Dermis blood vessel endothelial cell (primary cell): Measurements from ENCODE around the gene QRICH1. TPM values are rescaled to one million over a fixed set of nuclear protein-coding genes. Genes with fewer than 3 reads are reported as not detected.

Experiments used
- DNase-seq: peaks from one replicate; pipeline ENCODE4 v3.0.0; 2010
- total RNA-seq: library from RNA; depleted of rRNA; stranded (reverse); fragments of >200 nt; gene quantifications from 2 replicates; pipeline ENCODE4 v1.2.3, GENCODE V29; 2014

QRICH1 gene
- total RNA-seq, 1 donor from 2014 or later = 110 TPM

DNA sequence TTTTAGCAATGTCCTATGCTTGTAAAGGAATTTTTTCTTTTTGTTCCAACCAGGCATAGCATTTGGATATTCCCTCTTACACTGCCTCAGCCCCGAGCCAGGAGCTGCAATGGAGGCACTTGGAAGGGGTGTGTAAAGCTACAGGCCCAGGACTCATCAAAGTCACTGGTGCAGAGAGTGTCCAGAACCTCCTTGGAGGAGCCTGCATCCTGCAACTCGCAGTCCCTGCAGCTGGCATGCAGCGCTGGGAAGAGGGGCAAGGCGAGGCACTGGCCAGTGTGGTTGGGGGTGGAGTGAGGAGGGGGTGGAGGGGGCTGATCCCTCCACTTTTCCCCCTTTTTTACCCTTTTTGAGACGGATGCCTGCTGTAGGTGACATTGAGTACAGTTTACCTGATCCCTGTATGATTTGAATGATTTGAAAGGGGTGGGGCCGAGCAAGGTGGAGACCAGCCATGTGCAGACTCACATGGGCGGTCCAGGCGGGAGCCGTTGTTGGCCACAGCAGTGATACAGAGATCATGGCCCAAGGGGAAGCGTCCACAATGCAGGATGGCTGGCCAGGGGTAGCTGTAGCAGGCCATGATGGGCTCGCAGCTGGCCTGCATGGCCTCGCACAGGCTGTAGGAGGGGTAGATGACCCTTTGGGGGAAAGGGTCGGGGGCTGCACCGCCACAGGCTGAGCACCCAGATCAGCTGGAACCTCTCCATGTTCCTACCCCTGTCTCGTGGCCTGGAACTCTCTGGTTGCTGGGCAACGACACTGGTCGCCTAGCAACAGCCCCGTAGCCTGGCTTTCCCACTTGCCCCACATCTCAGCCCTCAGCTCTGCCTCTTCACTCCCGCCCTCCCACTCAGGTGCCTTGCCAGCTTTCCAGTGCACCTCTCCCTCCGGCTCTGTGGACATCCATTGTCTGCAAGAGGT lies 95.9 kb downstream of the QRICH1 start:
- DNase-seq = no peak

DNA sequence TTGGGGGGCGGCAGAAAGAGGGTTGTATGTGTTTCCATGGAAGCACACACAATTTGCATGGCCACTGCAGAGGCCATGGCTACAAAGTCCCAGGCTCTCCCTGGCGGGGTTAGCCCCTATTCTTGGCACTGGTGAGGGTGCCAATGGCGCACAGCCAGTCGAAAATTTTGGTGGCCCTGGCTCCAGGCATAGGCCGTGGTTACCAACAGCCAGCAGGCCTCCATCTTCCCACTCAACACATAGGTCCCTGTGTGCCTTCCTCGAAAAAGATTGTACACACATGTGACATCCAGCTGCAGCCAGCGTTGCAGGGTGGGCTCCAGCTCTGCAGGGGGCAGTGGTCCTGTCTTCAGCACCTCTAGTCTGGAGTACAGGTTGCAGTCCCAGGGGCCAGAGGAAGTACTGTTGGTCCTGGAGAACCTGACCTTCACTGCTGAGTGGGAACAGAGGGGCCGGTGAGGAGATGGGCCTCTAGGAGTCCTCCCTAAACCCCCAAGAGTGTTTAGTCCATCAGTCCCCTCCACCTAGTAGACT lies 96.7 kb downstream of the QRICH1 start:
- DNase-seq = no peak

DNA sequence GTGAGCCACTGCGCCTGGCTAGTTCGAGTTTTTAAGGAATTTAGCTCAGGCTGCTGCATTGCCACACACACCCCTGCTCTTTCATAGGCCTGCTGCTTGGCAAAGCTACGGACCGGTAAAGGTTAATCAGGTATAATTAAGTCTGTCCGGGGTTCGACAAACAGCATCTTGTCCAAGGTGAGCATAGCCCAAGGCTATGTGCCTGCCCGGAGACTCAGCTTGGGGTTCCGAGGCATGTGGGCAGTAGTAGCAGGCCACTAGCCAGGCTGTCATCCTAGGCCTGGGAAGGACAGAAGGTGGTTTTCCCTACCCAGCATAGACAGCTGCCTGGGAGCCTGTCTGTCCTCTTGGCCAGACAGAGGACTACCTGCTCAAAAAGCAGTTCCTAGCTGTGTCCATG lies 97.2 kb downstream of the QRICH1 start:
- no peak for DNase-seq

DNA sequence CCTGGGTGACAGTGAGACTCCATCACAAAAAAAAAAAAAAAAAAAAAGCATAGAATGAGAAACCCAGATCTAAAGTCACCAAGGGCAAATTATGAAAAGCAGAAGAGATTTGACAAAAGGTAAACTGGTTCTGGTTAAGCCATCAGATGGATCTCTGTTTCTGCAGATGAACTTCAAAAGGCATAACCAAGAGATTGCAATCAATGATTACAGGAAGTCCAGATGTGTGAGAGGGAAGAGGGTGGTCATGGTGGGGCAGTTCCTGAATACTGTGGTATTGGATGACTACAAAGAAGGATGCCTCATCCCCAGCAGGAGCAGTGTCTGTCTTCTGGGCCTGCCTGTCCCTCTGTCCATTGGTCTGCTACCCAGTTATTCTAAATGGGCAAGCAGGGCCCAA lies 100.0 kb downstream of the QRICH1 start:
- DNase-seq = no peak

DNA sequence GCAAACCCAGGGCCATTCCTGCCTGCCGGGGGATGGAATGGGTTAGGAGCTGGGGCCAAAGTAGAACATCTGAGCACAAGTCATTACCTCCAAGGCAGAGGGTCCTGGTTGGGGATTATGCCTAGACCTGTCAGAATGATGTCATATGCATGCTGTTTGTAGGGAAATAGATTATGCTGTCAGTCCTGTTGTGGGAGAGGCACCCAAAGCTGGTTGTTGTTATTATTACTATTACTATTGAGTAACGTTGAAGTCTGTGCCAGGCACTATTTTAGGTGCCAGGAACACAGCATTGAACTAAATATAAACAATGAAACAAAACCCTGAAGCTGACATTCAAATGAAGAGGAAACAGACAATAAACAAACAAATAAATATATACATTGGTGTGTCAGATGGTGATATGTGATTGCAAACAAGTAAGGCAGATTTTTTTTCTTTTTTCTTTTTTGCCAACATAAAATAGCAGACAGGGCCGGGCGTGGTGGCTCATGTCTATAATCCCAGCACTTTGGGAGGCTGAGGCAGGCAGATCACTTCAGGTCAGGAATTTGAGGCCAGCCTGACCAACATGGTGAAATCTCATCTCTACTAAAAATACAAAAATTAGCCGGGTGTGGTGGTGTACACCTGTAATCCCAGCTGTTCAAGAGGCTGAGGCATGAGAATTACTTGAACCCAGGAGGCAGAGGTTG lies 101.9 kb downstream of the QRICH1 start:
- DNase-seq = no peak

DNA sequence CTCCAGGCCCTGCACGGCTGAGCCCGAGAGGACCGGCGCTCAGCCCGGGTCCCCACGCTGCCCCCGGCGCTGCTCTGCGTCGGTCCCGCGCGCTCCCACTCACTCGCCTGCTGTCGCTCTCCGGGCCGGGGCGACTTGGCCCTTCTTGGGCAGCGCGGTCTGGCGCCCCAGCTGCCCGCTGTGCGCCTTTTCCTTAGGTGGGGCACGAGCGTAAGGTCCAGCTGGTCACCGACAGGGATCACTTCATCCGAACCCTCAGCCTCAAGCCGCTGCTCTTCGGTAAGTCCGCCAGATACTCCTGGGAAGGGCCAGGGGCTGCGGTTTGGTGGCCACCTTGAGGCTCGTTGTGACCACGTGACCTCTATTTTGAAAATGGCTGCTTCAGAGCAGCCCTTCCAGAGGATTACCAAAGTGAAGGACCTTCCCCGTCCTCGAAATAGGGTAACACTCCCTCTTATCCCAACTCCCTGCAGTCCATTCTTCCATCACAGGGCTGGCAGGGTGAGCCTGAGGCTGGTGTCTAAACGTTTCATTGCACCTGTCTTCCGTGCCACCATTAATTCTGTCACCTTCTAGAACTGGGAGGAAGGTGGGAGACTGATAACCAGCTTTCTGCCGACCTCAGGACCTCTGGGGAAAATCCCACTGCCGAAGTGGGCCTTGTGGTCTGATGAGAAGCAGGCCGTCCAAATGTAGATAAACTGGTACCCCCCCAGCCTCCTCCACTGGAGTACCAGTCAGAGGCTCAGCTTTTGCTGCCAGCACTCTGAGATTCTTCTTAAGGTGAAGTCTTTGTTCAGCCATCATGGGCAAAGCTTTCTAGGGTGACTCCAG lies 103.0 kb downstream of the QRICH1 start:
- peak; percentile 43 for DNase-seq

DNA sequence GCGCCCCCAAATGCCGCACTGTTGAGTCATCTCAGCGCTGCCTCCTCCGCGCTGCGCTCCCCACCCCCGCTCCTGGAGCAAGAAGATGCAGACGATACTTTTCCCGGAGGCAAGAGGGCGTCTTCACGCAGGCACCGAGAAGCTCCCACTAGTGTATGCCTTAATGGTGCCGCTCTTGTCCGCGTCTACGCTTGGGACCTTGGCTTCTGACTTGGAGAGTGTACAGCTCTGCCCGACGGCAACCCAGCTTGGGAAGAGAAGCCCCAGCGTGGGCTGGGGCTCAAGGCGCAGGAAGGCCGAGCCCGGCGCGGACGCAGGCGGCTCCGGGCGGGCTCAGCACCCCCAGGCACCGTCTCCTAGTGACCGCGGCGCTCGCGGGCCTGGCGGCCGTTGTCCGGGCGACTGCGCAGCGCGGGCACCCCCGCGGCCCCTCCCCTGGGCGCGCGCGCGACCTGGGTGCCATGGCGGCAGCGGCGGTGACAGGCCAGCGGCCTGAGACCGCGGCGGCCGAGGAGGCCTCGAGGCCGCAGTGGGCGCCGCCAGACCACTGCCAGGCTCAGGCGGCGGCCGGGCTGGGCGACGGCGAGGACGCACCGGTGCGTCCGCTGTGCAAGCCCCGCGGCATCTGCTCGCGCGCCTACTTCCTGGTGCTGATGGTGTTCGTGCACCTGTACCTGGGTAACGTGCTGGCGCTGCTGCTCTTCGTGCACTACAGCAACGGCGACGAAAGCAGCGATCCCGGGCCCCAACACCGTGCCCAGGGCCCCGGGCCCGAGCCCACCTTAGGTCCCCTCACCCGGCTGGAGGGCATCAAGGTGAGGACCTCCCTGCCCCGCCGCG lies 103.9 kb downstream of the QRICH1 start, which contains the start of gene P4HTM:
Gene P4HTM, plus strand, starts transcription at position 446 of the 840 bp plus-strand sequence. Its CDS starts 16 bp downstream, at position 462.
- peak; percentile 93 for DNase-seq

DNA sequence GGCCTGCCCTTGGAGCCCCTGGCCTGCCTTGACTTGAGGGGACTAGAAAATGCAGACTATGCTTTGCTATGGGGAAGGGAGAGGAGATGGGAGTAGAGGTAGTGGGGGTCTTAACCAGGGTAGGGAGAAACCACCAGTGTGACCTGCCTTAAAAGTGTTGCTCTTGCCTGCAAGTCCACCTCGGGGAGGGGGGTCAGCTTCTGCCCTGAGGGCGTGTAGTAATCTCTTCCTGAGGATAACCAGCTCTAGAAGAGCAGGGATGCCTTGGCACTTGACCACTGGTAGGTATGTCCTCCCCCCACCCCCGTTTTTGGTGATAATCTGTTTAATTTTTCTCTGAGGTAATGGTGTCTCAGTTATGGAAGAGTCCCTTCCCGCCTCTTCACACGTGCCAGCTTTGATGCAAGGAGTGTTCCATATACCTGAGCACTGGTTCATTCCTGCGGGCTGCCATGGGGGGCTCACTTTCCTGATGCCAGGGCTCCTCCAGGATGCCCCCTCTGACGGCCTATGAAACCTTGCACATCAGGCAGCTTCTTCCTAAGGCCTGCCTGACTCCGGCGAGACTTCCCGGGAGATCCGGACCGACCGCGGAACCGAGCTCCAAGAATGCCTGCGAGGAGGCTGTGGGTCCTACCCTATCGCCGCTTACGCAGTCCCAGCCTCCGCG lies 104.6 kb downstream of the QRICH1 start:
- no peak for DNase-seq

DNA sequence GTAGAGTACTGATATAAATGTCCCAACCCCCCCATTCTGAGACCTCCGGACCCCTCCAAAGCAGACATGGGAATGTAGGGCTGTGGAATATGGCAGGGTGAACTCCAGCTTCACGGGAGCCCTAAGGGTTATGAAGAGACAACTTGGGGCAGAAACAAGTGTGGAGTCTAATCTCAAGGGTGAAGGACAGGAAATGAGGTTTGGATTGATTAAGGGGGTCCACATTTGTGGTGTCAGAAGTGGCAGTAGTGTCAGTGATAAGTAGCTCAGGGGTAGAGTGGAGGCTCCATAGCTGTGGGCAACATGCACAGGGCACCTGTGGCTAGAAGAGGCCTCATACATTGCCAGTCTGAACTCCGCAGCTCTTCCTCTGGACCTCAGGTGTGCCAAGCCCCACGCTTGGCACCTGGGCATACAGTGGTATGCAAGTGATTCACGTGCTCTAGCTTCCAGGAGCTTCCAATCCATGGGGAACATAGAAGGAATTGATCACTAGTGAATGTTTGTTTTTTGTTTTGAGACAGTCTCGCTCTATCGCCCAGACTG lies 108.0 kb downstream of the QRICH1 start:
- no peak for DNase-seq

DNA sequence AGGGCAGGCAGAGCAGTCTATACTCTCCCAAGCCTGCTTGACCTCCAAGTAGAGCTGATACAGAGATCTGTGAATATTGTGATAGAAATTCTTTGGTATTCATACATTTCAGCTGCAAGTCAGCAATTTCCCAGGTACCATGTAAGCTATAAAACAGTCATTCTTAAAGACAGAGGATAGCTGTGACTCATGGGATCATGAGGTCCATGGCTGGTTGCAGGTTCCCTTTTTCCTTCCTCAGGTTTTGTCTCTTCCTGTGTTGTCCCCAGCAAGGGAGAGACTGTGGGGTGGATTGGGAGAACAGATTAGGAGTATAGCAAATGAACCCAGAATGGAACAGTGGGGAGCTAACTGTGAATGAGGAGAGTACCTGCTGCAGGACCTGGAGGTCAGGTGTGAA lies 109.2 kb downstream of the QRICH1 start:
- peak; percentile 39 for DNase-seq

DNA sequence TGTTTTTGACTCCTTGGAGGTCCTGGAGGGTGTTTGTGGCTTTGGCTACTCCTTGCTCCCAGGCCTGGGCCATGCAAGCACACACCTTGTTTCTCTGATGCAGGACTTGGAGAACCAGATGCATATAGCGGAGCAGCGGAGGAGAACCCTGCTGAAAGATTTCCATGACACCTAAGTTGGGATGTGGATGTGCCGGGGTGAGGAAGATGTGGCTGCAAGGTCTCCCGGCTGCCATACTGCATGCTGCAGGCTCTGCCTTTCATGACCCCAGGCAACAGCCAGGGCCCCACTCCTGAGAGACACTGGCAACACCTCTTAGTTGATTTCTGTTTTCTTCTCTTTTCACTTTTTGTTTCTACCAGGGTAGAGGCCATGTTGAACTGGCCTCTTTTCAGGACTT lies 110.8 kb downstream of the QRICH1 start:
- no peak for DNase-seq

DNA sequence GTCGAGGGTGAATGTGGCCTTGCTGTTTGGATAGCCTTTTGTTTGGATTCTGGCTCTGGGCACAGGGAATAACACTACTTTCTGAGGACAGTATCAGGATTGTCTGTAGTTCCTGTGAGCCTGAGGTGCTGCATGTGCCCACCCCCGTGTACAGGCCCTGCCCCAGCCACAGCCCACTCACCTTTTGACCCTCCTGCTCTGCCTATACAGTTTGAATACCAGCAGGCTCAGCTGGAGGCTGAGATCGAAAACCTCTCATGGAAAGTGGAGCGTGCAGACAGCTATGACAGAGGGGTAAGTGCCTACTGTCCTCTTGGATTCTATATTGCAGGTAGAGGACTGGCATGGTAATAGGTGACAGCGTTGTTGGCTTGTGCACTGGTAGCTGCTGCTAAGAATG lies 111.2 kb downstream of the QRICH1 start:
- no peak for DNase-seq

DNA sequence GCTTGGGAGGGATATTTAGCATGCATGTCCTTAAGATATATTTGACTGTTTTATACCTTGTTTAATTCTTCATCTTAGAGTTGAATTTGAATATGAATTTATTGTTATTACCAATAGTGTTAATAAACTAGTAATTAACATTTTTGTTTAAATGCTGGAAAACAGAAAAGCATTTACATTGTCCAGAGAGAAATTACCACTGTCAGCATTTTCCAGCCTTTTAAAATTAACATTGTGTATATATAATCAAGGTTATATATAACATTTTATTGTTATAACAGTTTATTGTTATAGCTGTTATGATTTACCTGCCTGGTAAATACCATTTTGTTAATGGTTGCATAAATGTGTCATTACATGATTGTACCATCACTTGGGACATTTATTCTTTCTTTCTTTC lies 111.9 kb downstream of the QRICH1 start:
- no peak for DNase-seq

DNA sequence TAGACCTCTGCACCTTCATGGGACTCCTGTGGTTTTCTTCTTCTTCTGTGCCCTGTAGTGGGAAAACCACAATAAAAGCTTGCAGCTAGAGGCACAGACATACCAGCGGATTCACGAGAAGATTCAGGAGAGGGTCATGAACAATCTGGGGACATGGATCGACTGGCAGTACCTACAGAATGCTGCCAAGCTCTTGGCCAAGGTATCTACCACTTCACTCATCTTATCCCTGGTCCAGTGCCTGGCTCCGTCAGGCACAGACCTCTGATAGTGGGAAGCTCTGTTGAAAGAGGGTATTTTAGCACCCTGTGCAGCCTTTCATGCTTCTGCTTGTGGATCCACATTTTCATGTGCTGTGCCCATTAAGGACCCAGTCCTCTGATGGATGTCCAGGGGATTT lies 113.6 kb downstream of the QRICH1 start:
- no peak for DNase-seq

Other genes starting within 250 kb of the QRICH1 start
- 35.6 and 50.8 TPM in 2 replicates for gene PRKAR2A, start 246.2 kb downstream of the QRICH1 start, total RNA-seq
- gene SLC25A20, start 195.2 kb downstream of the QRICH1 start, total RNA-seq = 21.9 and 29.3 TPM in 2 replicates
- gene ARIH2, start 175.2 kb downstream of the QRICH1 start, total RNA-seq = 77.2 and 86.3 TPM in 2 replicates
- gene P4HTM, start 103.8 kb downstream of the QRICH1 start, total RNA-seq = 12.1 and 16.5 TPM in 2 replicates
- gene WDR6, start 86.7 kb downstream of the QRICH1 start, total RNA-seq = 75.2 and 86.3 TPM in 2 replicates
- gene DALRD3, start 75.5 kb downstream of the QRICH1 start, total RNA-seq = 45.1 and 47.5 TPM in 2 replicates
- 66.4 and 74.0 TPM in 2 replicates for gene NDUFAF3, start 72.0 kb downstream of the QRICH1 start, total RNA-seq
- 145 and 226 TPM in 2 replicates for gene IMPDH2, start 64.7 kb downstream of the QRICH1 start, total RNA-seq
- gene QARS1, start 10.7 kb upstream of the QRICH1 start, total RNA-seq = 485 and 565 TPM in 2 replicates
- 50.2 and 58.4 TPM in 2 replicates for gene USP19, start 26.8 kb upstream of the QRICH1 start, total RNA-seq
- gene LAMB2, start 39.0 kb upstream of the QRICH1 start, total RNA-seq = 995 and 1,289 TPM in 2 replicates
- 22.0 and 25.9 TPM in 2 replicates for gene CCDC71, start 72.3 kb upstream of the QRICH1 start, total RNA-seq
- 76.8 and 90.4 TPM in 2 replicates for gene KLHDC8B, start 77.5 kb upstream of the QRICH1 start, total RNA-seq
- 1.4 and 1.5 TPM in 2 replicates for gene C3orf62, start 183.2 kb upstream of the QRICH1 start, total RNA-seq
- 28.8 and 29.7 TPM in 2 replicates for gene USP4, start 246.0 kb upstream of the QRICH1 start, total RNA-seq